GM21447 (cell line): ENCODE data around the gene DPYSL4.

Experiments
- ATAC-seq: cut with Tn5 transposase; IDR thresholded peaks from one replicate; pipeline ENCODE4 v1.9.1; 2021; ENCODE audit not compliant: unreplicated experiment

DPYSL4 gene

GRCh38 chr10:132193907-132194552 lies 7.3 kb downstream of the DPYSL4 start:
- no peak for ATAC-seq

- no peak for ATAC-seq
Measured at GRCh38 chr10:132194726-132195125, 8.0 kb downstream of the DPYSL4 start.

GRCh38 chr10:132195366-132196075 lies 8.8 kb downstream of the DPYSL4 start:
- no peak for ATAC-seq

- no peak for ATAC-seq
Measured at GRCh38 chr10:132196178-132197113, 9.7 kb downstream of the DPYSL4 start.

GRCh38 chr10:132197271-132198067 lies 10.7 kb downstream of the DPYSL4 start:
- ATAC-seq, result no peak

- no peak for ATAC-seq
Measured at GRCh38 chr10:132198068-132198370, 11.3 kb downstream of the DPYSL4 start.

GRCh38 chr10:132198381-132199181 lies 11.8 kb downstream of the DPYSL4 start:
- ATAC-seq, result no peak

- ATAC-seq, result no peak
Measured at GRCh38 chr10:132199268-132199853, 12.6 kb downstream of the DPYSL4 start.

- no peak for ATAC-seq
Measured at GRCh38 chr10:132199854-132200311, 13.1 kb downstream of the DPYSL4 start.

GRCh38 chr10:132200344-132201110 lies 13.8 kb downstream of the DPYSL4 start:
- ATAC-seq, result no peak

GRCh38 chr10:132201111-132201969 lies 14.6 kb downstream of the DPYSL4 start:
- no peak for ATAC-seq

GRCh38 chr10:132202070-132202970 lies 15.6 kb downstream of the DPYSL4 start:
- no peak for ATAC-seq

GRCh38 chr10:132203256-132204077 lies 16.7 kb downstream of the DPYSL4 start:
- ATAC-seq, result no peak

- no peak for ATAC-seq
Measured at GRCh38 chr10:132204078-132204780, 17.5 kb downstream of the DPYSL4 start.

GRCh38 chr10:132204781-132205473 lies 18.2 kb downstream of the DPYSL4 start:
- ATAC-seq, result no peak
